ENCODE measurements around the gene NCKAP5.
A peak's percentile ranks its signal among the peaks of the same experiment; 100 is the strongest.

NCKAP5 gene

GRCh38 chr2:133378928-133379549, 189.2 kb downstream of the NCKAP5 start:
- Histone ChIP-seq H3K56ac (ENCODE audit: low read length) (no peak overlapping the region), H3K4me1 (ENCODE audit: control insufficient read depth, low read depth, low read length) (peaks cover 4% of the 10 kb centered on the region), H2AK5ac (ENCODE audit: low read length) (no peak overlapping the region), H3K27ac (ENCODE audit: low read depth, low read length) (no peak overlapping the region), H2BK15ac (replicated peaks; ENCODE audit: low read depth) (no peak overlapping the region), H3K4ac (ENCODE audit: low read depth, low read length) (no peak overlapping the region), H3K4me2 (ENCODE audit: low read length) (no peak overlapping the region), H4K5ac (ENCODE audit: low read length) (no peak overlapping the region), H3K27me3 (ENCODE audit: insufficient read depth, low read length, poor library complexity) (no peaks in the 10 kb centered on the region), H3K79me1 (ENCODE audit: low read length) (no peaks in the 10 kb centered on the region), H3K4me3 (ENCODE audit: low read length) (no peak overlapping the region), H3K79me2 (ENCODE audit: control insufficient read depth, insufficient read depth, low read length) (no peaks in the 10 kb centered on the region), H3K36me3 (ENCODE audit: control insufficient read depth, insufficient read depth, low read length) (no peaks in the 10 kb centered on the region), H2BK5ac (ENCODE audit: low read length) (no peak overlapping the region), H3K9ac (ENCODE audit: low read length) (no peak overlapping the region), H4K8ac (ENCODE audit: low read depth, low read length) (no peak overlapping the region), H3K23ac (ENCODE audit: low read length) (no peak overlapping the region), H3K18ac (ENCODE audit: low read length) (peak overlapping the region; percentile 75), H2BK120ac (ENCODE audit: low read depth, low read length) (peak overlapping the region; percentile 92)
- no CpG with 5 or more reads among the region's 7 CpGs for WGBS (ENCODE audit: extremely low coverage, insufficient coverage, low lambda C conversion rate)
- no peak for DNase-seq

GRCh38 chr2:133378386-133378785, 189.9 kb downstream of the NCKAP5 start:
- no peaks in the 10 kb centered on the region for H3K79me2 ChIP-seq (ENCODE audit: control insufficient read depth, insufficient read depth, low read length)
- H2BK120ac ChIP-seq (ENCODE audit: low read depth, low read length) = no peak overlapping the region
- no peak overlapping the region for H3K27ac ChIP-seq (ENCODE audit: low read depth, low read length)
- no peak overlapping the region for H3K4ac ChIP-seq (ENCODE audit: low read depth, low read length)
- no peak overlapping the region for H3K4me3 ChIP-seq (ENCODE audit: low read length)
- H2BK15ac ChIP-seq (replicated peaks; ENCODE audit: low read depth) = no peak overlapping the region
- H3K4me1 ChIP-seq (ENCODE audit: control insufficient read depth, low read depth, low read length) = peaks cover 4% of the 10 kb centered on the region
- H3K36me3 ChIP-seq (ENCODE audit: control insufficient read depth, insufficient read depth, low read length) = no peaks in the 10 kb centered on the region
- no peak overlapping the region for H3K18ac ChIP-seq (ENCODE audit: low read length)
- H4K5ac ChIP-seq (ENCODE audit: low read length) = no peak overlapping the region
- H3K27me3 ChIP-seq (ENCODE audit: insufficient read depth, low read length, poor library complexity) = no peaks in the 10 kb centered on the region
- no peaks in the 10 kb centered on the region for H3K79me1 ChIP-seq (ENCODE audit: low read length)
- H3K9ac ChIP-seq (ENCODE audit: low read length) = no peak overlapping the region
- WGBS (ENCODE audit: extremely low coverage, insufficient coverage, low lambda C conversion rate) = no CpG with 5 or more reads among the region's 1 CpG
- no peak overlapping the region for H3K4me2 ChIP-seq (ENCODE audit: low read length)
- no peak overlapping the region for H3K23ac ChIP-seq (ENCODE audit: low read length)
- H2BK5ac ChIP-seq (ENCODE audit: low read length) = no peak overlapping the region
- no peak overlapping the region for H4K8ac ChIP-seq (ENCODE audit: low read depth, low read length)
- DNase-seq = no peak
- no peak overlapping the region for H3K56ac ChIP-seq (ENCODE audit: low read length)
- no peak overlapping the region for H2AK5ac ChIP-seq (ENCODE audit: low read length)

GRCh38 chr2:133377599-133377998, 190.7 kb downstream of the NCKAP5 start:
- Histone ChIP-seq H2BK15ac (replicated peaks; ENCODE audit: low read depth) (no peak overlapping the region), H3K27ac (ENCODE audit: low read depth, low read length) (no peak overlapping the region), H4K5ac (ENCODE audit: low read length) (no peak overlapping the region), H3K9ac (ENCODE audit: low read length) (no peak overlapping the region), H3K36me3 (ENCODE audit: control insufficient read depth, insufficient read depth, low read length) (no peaks in the 10 kb centered on the region), H3K23ac (ENCODE audit: low read length) (no peak overlapping the region), H3K4me1 (ENCODE audit: control insufficient read depth, low read depth, low read length) (peaks cover 4% of the 10 kb centered on the region), H3K79me1 (ENCODE audit: low read length) (no peaks in the 10 kb centered on the region), H3K56ac (ENCODE audit: low read length) (no peak overlapping the region), H4K8ac (ENCODE audit: low read depth, low read length) (no peak overlapping the region), H3K4me3 (ENCODE audit: low read length) (no peak overlapping the region), H2BK120ac (ENCODE audit: low read depth, low read length) (no peak overlapping the region), H3K27me3 (ENCODE audit: insufficient read depth, low read length, poor library complexity) (no peaks in the 10 kb centered on the region), H3K4me2 (ENCODE audit: low read length) (no peak overlapping the region), H2AK5ac (ENCODE audit: low read length) (no peak overlapping the region), H3K79me2 (ENCODE audit: control insufficient read depth, insufficient read depth, low read length) (no peaks in the 10 kb centered on the region), H3K4ac (ENCODE audit: low read depth, low read length) (no peak overlapping the region), H2BK5ac (ENCODE audit: low read length) (no peak overlapping the region), H3K18ac (ENCODE audit: low read length) (no peak overlapping the region)
- peak; percentile 37 for DNase-seq
- no CpG with 5 or more reads among the region's 2 CpGs for WGBS (ENCODE audit: extremely low coverage, insufficient coverage, low lambda C conversion rate)

- Histone ChIP-seq H2BK5ac (ENCODE audit: low read length) (no peak overlapping the region), H3K9ac (ENCODE audit: low read length) (no peak overlapping the region), H3K56ac (ENCODE audit: low read length) (no peak overlapping the region), H2BK15ac (replicated peaks; ENCODE audit: low read depth) (no peak overlapping the region), H3K4ac (ENCODE audit: low read depth, low read length) (no peak overlapping the region), H3K23ac (ENCODE audit: low read length) (no peak overlapping the region), H4K5ac (ENCODE audit: low read length) (no peak overlapping the region), H3K18ac (ENCODE audit: low read length) (no peak overlapping the region), H4K8ac (ENCODE audit: low read depth, low read length) (no peak overlapping the region), H3K27me3 (ENCODE audit: insufficient read depth, low read length, poor library complexity) (no peaks in the 10 kb centered on the region), H3K36me3 (ENCODE audit: control insufficient read depth, insufficient read depth, low read length) (no peaks in the 10 kb centered on the region), H3K4me1 (ENCODE audit: control insufficient read depth, low read depth, low read length) (peaks cover 4% of the 10 kb centered on the region), H3K4me2 (ENCODE audit: low read length) (no peak overlapping the region), H2AK5ac (ENCODE audit: low read length) (no peak overlapping the region), H3K27ac (ENCODE audit: low read depth, low read length) (no peak overlapping the region), H2BK120ac (ENCODE audit: low read depth, low read length) (no peak overlapping the region), H3K79me2 (ENCODE audit: control insufficient read depth, insufficient read depth, low read length) (no peaks in the 10 kb centered on the region), H3K79me1 (ENCODE audit: low read length) (no peaks in the 10 kb centered on the region), H3K4me3 (ENCODE audit: low read length) (no peak overlapping the region)
- no peak for DNase-seq
These were observed 191.2 kb downstream of the NCKAP5 start for GRCh38 chr2:133377021-133377481.

- Histone ChIP-seq H3K4me3 (ENCODE audit: low read length) (no peak overlapping the region), H2BK5ac (ENCODE audit: low read length) (no peak overlapping the region), H2BK120ac (ENCODE audit: low read depth, low read length) (no peak overlapping the region), H2AK5ac (ENCODE audit: low read length) (no peak overlapping the region), H3K9ac (ENCODE audit: low read length) (no peak overlapping the region), H4K5ac (ENCODE audit: low read length) (no peak overlapping the region), H3K79me2 (ENCODE audit: control insufficient read depth, insufficient read depth, low read length) (no peaks in the 10 kb centered on the region), H4K8ac (ENCODE audit: low read depth, low read length) (no peak overlapping the region), H3K56ac (ENCODE audit: low read length) (no peak overlapping the region), H3K27me3 (ENCODE audit: insufficient read depth, low read length, poor library complexity) (no peaks in the 10 kb centered on the region), H3K4me2 (ENCODE audit: low read length) (no peak overlapping the region), H3K4ac (ENCODE audit: low read depth, low read length) (no peak overlapping the region), H3K79me1 (ENCODE audit: low read length) (no peaks in the 10 kb centered on the region), H3K18ac (ENCODE audit: low read length) (no peak overlapping the region), H2BK15ac (replicated peaks; ENCODE audit: low read depth) (no peak overlapping the region), H3K27ac (ENCODE audit: low read depth, low read length) (no peak overlapping the region), H3K36me3 (ENCODE audit: control insufficient read depth, insufficient read depth, low read length) (no peaks in the 10 kb centered on the region), H3K4me1 (ENCODE audit: control insufficient read depth, low read depth, low read length) (peaks cover 6% of the 10 kb centered on the region), H3K23ac (ENCODE audit: low read length) (no peak overlapping the region)
- WGBS (ENCODE audit: extremely low coverage, insufficient coverage, low lambda C conversion rate) = no CpG with 5 or more reads among the region's 5 CpGs
- no peak for DNase-seq
These were observed 193.5 kb downstream of the NCKAP5 start for GRCh38 chr2:133374781-133375180.

GRCh38 chr2:133371286-133371685, 197.0 kb downstream of the NCKAP5 start:
- H3K4me2 ChIP-seq (ENCODE audit: low read length) = no peak overlapping the region
- no CpG with 5 or more reads among the region's 3 CpGs for WGBS (ENCODE audit: extremely low coverage, insufficient coverage, low lambda C conversion rate)

More at GRCh38 chr2:133371286-133371685, 197.0 kb downstream of the NCKAP5 start:
- H3K27me3 ChIP-seq (ENCODE audit: insufficient read depth, low read length, poor library complexity) = no peaks in the 10 kb centered on the region
- no peak overlapping the region for H2AK5ac ChIP-seq (ENCODE audit: low read length)
- no peak overlapping the region for H3K9ac ChIP-seq (ENCODE audit: low read length)
- H4K5ac ChIP-seq (ENCODE audit: low read length) = no peak overlapping the region
- no peak overlapping the region for H3K18ac ChIP-seq (ENCODE audit: low read length)
- H3K27ac ChIP-seq (ENCODE audit: low read depth, low read length) = no peak overlapping the region
- no peaks in the 10 kb centered on the region for H3K79me1 ChIP-seq (ENCODE audit: low read length)
- no peaks in the 10 kb centered on the region for H3K79me2 ChIP-seq (ENCODE audit: control insufficient read depth, insufficient read depth, low read length)
- no peak overlapping the region for H2BK120ac ChIP-seq (ENCODE audit: low read depth, low read length)
- no peak overlapping the region for H2BK15ac ChIP-seq (replicated peaks; ENCODE audit: low read depth)
- no peak overlapping the region for H3K23ac ChIP-seq (ENCODE audit: low read length)
- H3K4ac ChIP-seq (ENCODE audit: low read depth, low read length) = no peak overlapping the region
- no peak overlapping the region for H4K8ac ChIP-seq (ENCODE audit: low read depth, low read length)
- H3K4me1 ChIP-seq (ENCODE audit: control insufficient read depth, low read depth, low read length) = peaks cover 3% of the 10 kb centered on the region
- H2BK5ac ChIP-seq (ENCODE audit: low read length) = no peak overlapping the region
- no peak overlapping the region for H3K4me3 ChIP-seq (ENCODE audit: low read length)
- no peak for DNase-seq
- no peaks in the 10 kb centered on the region for H3K36me3 ChIP-seq (ENCODE audit: control insufficient read depth, insufficient read depth, low read length)
- H3K56ac ChIP-seq (ENCODE audit: low read length) = no peak overlapping the region
